K562 (cell line): ENCODE measurements around the gene EBI3. TPM values are rescaled to one million over a fixed set of nuclear protein-coding genes. Genes with fewer than 3 reads are reported as not detected.

Source experiments
- CHD4 ChIP-seq: fragments of 200-600 bp; sonication (generic); IDR thresholded peaks from 3 replicates; pipeline ENCODE4 v1.6.1; 2012; ENCODE audit warnings: low read depth, mild to moderate bottlenecking, mixed read lengths, low read length, inconsistent platforms; ENCODE audit not compliant: insufficient read depth, insufficient replicate concordance, poor library complexity, severe bottlenecking
- COPS2 ChIP-seq: fragments of 450-650 bp; conservative IDR thresholded peaks from 2 replicates; pipeline ENCODE4 v1.6.1; 2016; ENCODE audit warnings: mild to moderate bottlenecking, moderate library complexity
- ELF4 ChIP-seq: fragments of 450-650 bp; formaldehyde crosslinking; IDR thresholded peaks from 2 replicates; pipeline ENCODE4 v1.4.0; 2022; ENCODE audit warnings: missing genetic modification characterization
- FOXA3 ChIP-seq, 2 experiments: fragments of 450-650 bp in 1 of 2; sonication (generic) in 1 of 2; formaldehyde crosslinking; IDR thresholded peaks in 1 of 2; conservative IDR thresholded peaks in 1 of 2; 2 replicates each; pipeline versions ENCODE4 v1.4.0 to v1.8.0; 2020 to 2022; ENCODE audit warnings: mild to moderate bottlenecking in 2 of 2, missing genetic modification reagents in 1 of 2
- HBP1 ChIP-seq: fragments of 450-650 bp; formaldehyde crosslinking; IDR thresholded peaks from 2 replicates; pipeline ENCODE4 v1.4.0; 2022; ENCODE audit warnings: missing genetic modification characterization
- PCBP2 ChIP-seq: fragments of 200-400 bp; formaldehyde crosslinking; IDR thresholded peaks from 2 replicates; pipeline ENCODE4 v1.6.1; 2018; ENCODE audit warnings: low read length, low read depth, mild to moderate bottlenecking, moderate library complexity; ENCODE audit not compliant: poor library complexity, severe bottlenecking
- PHB2 ChIP-seq: fragments of 450-650 bp; IDR thresholded peaks from 2 replicates; pipeline ENCODE4 v1.6.1; 2017; ENCODE audit warnings: low read depth
- RERE ChIP-seq: sonication (generic); formaldehyde crosslinking; IDR thresholded peaks from 2 replicates; pipeline ENCODE4 v1.8.0; 2023; ENCODE audit warnings: missing genetic modification reagents, mild to moderate bottlenecking, borderline replicate concordance
- ZNF232 ChIP-seq: sonication (generic); formaldehyde crosslinking; IDR thresholded peaks from 2 replicates; pipeline ENCODE4 v1.8.0; 2022; ENCODE audit warnings: mild to moderate bottlenecking, missing genetic modification reagents
- ZNF436 ChIP-seq: fragments of 250-450, 450-650 bp; sonication (Bioruptor Pico); formaldehyde crosslinking; IDR thresholded peaks from 2 replicates; pipeline ENCODE4 v1.7.0; 2020; ENCODE audit warnings: mild to moderate bottlenecking
- polyA plus RNA-seq, 8 experiments: library from polyadenylated mRNA; depleted of rRNA in 4 of 8; stranded (reverse) in 5 of 8; unstranded in 3 of 8; fragments of >200 nt; fragmentation: Nextera tagmentation in 2 of 8; fragmentation: Illumina TruSeq in 1 of 8; extraction: Ambion mirVana in 2 of 8; extraction: Trizol in 1 of 8; gene quantifications; 2 replicates each; pipeline versions ENCODE4 v1.2.1 to v1.2.3, GENCODE V29; 2011 to 2014; ENCODE audit warnings: inconsistent platforms in 1 of 8, missing spikeins in 1 of 8
- total RNA-seq, 7 experiments: library from RNA; depleted of rRNA in 6 of 7; stranded (reverse); fragments of >200 nt in 6 of 7; fragmentation: Illumina TruSeq in 2 of 7; extraction: Trizol in 2 of 7; gene quantifications; 2 replicates each; pipeline versions ENCODE4 v1.2.1 to v1.2.3, GENCODE V29; 2011 to 2021; ENCODE audit warnings: low replicate concordance in 1 of 7
- TF ChIP-seq, protein P1 (sequence below): fragments of 250-450 bp; sonication (Bioruptor Pico); IDR thresholded peaks from 2 replicates; pipeline ENCODE4 v1.8.0; 2021; ENCODE audit warnings: mild to moderate bottlenecking, moderate library complexity
- TF ChIP-seq, protein P2 (sequence below): sonication (generic); formaldehyde crosslinking; IDR thresholded peaks from 2 replicates; pipeline ENCODE4 v1.8.0; 2022; ENCODE audit warnings: mild to moderate bottlenecking, missing genetic modification reagents
- TF ChIP-seq, protein P3 (sequence below): fragments of 450-650 bp; IDR thresholded peaks from 2 replicates; pipeline ENCODE4 v1.6.1; 2014; ENCODE audit warnings: low read depth, mild to moderate bottlenecking, moderate library complexity, borderline replicate concordance

EBI3 gene
- total and polyA plus RNA-seq, 9 of the 15 experiments (the other 6 are each of a cell fraction or from before 2014, with no cell fraction given) = 0.08 to 0.35 (median 0.22) TPM; not detected in 6

GRCh38 chr19:4186087-4186993, 43.0 kb upstream of the EBI3 start (continued):
- TF ChIP-seq RERE (no peak), ZNF436 (CRISPR knock-in tag) (no peak), CHD4 (peak; percentile 57), COPS2 (no peak), ELF4 (CRISPR knock-in tag) (0 out of 2 replicates have a peak, but pooled peaks have one; percentile 64), HBP1 (CRISPR knock-in tag) (no peak), ZNF232 (CRISPR knock-in tag) (no peak), PCBP2 (no peak), PHB2 (no peak), FOXA3 (CRISPR knock-in tag; conservative IDR thresholded peaks at IDR 0.05 in 1 of 2, IDR thresholded peaks at IDR 0.05 in 1 of 2) (no peak)
- TF ChIP-seq, protein P1, sequence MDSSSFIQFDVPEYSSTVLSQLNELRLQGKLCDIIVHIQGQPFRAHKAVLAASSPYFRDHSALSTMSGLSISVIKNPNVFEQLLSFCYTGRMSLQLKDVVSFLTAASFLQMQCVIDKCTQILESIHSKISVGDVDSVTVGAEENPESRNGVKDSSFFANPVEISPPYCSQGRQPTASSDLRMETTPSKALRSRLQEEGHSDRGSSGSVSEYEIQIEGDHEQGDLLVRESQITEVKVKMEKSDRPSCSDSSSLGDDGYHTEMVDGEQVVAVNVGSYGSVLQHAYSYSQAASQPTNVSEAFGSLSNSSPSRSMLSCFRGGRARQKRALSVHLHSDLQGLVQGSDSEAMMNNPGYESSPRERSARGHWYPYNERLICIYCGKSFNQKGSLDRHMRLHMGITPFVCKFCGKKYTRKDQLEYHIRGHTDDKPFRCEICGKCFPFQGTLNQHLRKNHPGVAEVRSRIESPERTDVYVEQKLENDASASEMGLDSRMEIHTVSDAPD (CRISPR knock-in tag) = no peak
- TF ChIP-seq, protein P2, sequence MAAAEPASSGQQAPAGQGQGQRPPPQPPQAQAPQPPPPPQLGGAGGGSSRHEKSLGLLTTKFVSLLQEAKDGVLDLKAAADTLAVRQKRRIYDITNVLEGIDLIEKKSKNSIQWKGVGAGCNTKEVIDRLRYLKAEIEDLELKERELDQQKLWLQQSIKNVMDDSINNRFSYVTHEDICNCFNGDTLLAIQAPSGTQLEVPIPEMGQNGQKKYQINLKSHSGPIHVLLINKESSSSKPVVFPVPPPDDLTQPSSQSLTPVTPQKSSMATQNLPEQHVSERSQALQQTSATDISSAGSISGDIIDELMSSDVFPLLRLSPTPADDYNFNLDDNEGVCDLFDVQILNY (CRISPR knock-in tag) = no peak
- TF ChIP-seq, protein P3, sequence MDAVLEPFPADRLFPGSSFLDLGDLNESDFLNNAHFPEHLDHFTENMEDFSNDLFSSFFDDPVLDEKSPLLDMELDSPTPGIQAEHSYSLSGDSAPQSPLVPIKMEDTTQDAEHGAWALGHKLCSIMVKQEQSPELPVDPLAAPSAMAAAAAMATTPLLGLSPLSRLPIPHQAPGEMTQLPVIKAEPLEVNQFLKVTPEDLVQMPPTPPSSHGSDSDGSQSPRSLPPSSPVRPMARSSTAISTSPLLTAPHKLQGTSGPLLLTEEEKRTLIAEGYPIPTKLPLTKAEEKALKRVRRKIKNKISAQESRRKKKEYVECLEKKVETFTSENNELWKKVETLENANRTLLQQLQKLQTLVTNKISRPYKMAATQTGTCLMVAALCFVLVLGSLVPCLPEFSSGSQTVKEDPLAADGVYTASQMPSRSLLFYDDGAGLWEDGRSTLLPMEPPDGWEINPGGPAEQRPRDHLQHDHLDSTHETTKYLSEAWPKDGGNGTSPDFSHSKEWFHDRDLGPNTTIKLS = no peak
